HG03095 (cell line): ENCODE measurements around the gene TPSG1.
"Not testable (repeated sequence)": the region's sequence is repeated elsewhere in the genome, so short reads cannot be mapped to it uniquely, and the experiment has no call there.

Experiments
- ATAC-seq: cut with Tn5 transposase; IDR thresholded peaks from one replicate; pipeline ENCODE4 v1.9.1; 2021; ENCODE audit warnings: moderate library complexity; ENCODE audit not compliant: unreplicated experiment

TPSG1 gene

GRCh38 chr16:1257561-1258224 lies 32.6 kb upstream of the TPSG1 start:
- ATAC-seq, result no peak

DNA sequence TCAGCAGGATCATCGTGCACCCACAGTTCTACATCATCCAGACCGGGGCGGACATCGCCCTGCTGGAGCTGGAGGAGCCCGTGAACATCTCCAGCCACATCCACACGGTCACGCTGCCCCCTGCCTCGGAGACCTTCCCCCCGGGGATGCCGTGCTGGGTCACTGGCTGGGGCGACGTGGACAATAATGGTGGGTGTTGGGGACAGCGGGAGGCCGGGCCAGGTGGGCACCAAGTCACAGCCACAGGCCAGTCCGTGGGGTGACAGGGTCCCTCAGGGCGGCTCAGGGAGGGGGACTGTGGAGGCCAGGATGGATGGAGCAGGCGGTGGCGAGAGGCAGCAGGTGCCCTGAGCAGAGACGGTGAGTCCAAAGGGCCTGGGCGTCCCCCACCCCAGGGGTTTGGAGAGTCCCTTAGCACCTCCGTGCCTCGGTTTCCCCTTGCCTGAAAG lies 31.8 kb upstream of the TPSG1 start:
- no peak for ATAC-seq

DNA sequence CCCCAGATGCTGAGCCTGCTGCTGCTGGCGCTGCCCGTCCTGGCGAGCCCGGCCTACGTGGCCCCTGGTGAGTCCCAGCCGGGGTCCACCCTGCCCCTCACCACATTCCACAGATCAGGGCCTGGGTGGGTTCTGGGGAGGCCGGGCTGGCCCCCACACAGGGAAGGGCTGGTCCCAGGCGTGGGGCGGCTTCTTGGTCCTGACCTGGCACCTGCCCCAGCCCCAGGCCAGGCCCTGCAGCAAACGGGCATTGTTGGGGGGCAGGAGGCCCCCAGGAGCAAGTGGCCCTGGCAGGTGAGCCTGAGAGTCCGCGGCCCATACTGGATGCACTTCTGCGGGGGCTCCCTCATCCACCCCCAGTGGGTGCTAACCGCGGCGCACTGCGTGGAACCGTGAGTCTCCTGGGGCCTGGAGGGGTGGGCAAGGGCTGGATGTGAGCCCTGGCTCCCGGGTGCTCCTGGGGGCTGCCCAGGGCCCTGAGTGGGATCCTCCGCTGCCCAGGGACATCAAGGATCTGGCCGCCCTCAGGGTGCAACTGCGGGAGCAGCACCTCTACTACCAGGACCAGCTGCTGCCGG lies 31.3 kb upstream of the TPSG1 start:
- ATAC-seq, result not testable (repeated sequence)

DNA sequence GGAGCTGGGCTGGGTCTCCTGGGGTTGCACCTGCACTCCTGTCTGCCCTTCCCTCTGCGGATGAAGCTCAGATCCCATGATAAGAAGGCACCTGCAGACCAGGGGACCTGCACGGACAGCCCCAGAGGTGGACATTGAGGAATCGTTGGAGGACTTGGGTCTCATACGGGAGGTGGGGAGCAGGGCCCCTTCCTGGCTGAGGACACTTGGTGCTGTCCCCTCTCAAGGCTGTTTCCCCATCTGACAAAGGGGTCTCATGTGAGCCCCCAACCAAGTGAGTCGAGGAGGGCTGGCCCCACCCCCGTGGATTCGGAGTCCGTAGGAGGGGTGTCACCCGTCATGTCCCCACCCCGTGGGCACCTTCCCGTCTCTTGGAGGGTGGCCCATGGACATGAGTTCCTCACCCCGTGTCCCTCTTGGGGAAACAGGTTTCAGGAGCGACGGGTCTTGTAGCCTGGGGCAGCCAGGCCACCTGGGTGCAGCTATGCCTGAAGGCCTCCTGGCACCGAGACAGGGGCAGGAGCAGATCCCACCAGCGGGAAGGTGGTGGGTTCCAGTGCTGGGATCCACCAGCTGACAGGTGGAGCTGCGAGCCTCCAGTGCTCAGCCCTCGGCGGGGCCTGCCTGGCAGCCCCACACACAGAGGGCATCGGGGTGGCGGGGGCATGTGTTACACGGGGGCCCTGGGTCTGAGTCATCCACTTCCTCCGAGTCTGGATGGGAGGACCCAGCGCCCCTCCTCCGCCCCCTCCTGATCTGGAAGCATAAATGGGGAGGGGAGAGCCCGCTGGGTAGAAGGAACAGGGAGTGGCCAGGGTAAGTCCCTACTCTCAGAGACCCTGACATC lies 30.4 kb upstream of the TPSG1 start, which contains the start of gene TPSD1:
TSS of gene TPSD1 (plus strand) at position 794 of the 847 bp plus-strand sequence. CDS start 212 bp downstream, outside the sequence.
- not testable (repeated sequence) for ATAC-seq

DNA sequence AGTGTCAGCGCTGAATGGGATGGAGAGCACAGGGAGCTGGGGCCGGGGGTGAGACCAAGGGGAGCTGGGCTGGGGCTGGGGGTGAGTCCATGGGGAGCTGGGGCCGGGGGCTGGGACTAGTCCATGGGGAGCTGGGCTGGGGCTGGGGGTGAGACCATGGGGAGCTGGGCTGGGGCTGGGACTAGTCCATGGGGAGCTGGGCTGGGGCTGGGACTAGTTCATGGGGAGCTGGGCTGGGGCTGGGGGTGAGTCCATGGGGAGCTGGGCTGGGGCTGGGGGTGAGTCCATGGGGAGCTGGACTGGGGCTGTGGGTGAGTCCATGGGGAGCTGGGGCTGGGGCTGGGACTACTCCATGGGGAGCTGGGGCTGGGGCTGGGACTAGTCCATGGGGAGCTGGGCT lies 29.8 kb upstream of the TPSG1 start:
- not testable (repeated sequence) for ATAC-seq

DNA sequence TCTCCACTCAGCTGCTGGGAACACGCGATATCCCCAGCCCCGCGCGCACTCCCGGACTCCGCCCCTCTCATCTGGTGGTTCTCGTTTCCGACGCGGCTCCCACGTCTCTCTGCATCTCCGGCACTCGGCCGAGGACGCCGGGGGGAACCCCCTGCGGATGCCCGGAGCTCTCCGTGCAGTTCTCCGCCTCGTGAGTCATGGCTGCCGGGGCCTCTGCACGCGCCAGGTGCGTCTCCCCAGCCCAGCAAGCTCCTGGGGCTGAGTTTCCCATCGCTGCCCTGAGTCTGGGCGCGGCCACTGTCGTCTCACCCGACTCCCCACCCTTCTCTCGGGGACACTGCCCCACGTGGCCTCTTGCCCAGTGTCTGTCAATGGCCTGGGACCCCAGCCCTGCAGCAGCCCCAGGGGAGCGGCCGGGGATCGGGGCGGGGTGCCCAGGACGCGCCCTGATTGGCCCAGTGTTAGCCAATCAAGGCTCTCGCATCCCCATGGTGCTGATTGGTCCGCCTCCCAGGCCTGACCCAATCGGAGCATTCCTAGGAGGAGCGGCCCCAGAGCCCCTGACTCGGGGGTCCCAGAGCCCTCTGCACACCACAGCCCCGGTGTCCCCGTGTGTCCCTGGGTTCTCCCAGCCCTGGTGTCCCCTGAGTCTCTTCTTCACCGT lies 28.8 kb upstream of the TPSG1 start:
- ATAC-seq, result not testable (repeated sequence)

GRCh38 chr16:1249031-1249755 lies 24.1 kb upstream of the TPSG1 start:
- ATAC-seq, result not testable (repeated sequence)

DNA sequence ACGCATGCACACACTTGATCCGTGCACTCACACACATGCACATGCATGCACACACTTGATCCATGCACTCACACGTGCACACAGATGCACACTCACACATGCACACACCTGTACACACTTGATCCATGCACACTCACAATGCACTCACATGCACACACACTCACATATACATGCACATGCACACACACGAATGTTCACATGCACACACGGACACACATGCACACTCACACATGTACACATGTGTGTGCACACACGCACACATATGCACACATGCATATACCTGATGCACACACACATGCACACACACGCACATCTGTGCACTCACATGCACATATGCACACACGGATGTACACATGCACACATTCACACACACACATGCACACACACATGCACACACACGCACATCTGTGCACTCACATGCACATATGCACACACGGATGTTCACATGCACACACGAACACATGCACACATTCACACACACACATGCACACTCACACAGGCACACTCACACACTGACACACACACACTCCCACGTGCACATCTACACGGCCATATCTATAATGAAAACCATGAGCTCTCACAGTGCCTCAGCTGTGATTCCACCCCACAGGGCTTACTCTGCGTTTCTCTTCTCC lies 23.0 kb upstream of the TPSG1 start:
- ATAC-seq, result not testable (repeated sequence)

DNA sequence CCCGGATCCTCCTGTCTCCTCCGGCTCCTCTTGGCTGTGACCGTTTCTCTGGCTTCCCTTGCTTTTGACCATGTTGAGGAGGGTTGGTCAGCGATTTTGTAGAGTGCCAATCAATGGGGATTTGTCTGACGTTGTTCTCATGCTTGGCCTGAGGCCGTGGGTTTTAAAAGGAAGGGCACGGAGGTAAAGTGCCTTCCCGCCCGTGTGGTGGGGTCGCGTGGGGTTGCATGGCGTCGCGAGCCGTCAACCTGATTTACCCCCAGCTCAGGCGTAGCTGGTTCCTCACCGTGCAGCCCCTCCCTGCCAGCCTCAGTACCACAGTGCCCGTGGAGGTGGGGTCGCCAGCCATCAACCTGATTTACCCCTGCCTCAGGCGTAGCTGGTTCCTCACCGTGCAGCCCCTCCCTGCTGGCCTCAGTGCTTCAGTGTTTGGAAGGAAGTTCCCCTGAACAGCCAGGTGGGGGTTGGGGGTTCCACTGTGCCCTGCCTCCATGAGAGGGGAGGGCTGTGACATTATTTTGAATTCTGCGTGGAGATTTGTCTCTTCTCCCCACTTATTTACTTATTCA lies 20.5 kb upstream of the TPSG1 start:
- no peak for ATAC-seq

DNA sequence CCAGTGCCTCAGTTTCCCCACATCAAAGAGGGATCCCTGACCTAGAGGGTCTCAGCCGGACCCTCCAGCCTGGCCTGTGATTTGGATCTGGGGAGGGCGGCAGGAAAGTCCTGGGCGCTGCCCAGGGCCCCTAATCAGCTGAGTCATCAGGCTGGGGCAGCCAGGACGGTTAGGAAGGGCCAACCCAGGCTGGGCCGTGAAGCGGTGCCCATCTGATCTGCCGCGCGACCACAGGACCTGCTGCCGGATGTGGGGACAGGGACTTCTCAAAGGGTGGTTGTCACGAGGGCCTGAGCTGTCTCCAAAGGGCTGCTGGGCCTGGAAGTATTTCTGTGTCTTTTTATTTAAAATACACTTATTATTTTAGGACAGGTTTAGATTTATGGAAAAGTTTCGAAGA lies 19.8 kb upstream of the TPSG1 start:
- ATAC-seq, result no peak

- ATAC-seq, result not testable (repeated sequence)
Observed at GRCh38 chr16:1243907-1244850, 19.1 kb upstream of the TPSG1 start.

DNA sequence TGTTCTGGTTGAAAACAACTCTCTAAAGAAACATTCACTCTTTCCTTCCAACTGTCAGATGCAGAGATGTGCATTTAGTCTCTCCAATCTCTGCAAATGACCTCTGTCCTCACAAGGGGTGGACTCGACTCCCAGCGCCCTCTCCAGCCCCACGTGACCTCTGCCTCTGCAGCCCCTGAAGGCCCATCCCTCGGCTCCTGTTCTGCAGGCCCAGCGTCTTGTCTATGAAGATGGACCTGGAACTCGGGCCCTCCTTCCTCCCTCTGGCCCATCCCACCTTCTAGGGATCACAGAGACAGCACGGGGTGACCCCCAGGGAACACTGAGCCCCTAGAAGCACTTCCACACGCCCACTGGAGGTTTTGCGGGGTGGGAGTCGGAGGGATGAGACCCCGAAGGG lies 18.3 kb upstream of the TPSG1 start:
- ATAC-seq, result not testable (repeated sequence)

DNA sequence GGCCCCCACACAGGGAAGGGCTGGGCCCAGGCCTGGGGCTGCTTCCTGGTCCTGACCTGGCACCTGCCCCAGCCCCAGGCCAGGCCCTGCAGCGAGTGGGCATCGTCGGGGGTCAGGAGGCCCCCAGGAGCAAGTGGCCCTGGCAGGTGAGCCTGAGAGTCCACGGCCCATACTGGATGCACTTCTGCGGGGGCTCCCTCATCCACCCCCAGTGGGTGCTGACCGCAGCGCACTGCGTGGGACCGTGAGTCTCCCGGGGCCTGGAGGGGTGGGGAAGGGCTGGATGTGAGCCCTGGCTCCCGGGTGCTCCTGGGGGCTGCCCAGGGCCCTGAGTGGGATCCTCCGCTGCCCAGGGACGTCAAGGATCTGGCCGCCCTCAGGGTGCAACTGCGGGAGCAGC lies 16.0 kb upstream of the TPSG1 start:
- not testable (repeated sequence) for ATAC-seq

- ATAC-seq, result not testable (repeated sequence)
Observed at GRCh38 chr16:1240436-1240835, 15.4 kb upstream of the TPSG1 start, which contains the start of gene TPSAB1. Gene TPSAB1 (plus strand): TSS chr16:1240705. CDS start chr16:1240939, 234 bp downstream.

- ATAC-seq, result not testable (repeated sequence)
Observed at GRCh38 chr16:1239575-1239974, 14.5 kb upstream of the TPSG1 start.

DNA sequence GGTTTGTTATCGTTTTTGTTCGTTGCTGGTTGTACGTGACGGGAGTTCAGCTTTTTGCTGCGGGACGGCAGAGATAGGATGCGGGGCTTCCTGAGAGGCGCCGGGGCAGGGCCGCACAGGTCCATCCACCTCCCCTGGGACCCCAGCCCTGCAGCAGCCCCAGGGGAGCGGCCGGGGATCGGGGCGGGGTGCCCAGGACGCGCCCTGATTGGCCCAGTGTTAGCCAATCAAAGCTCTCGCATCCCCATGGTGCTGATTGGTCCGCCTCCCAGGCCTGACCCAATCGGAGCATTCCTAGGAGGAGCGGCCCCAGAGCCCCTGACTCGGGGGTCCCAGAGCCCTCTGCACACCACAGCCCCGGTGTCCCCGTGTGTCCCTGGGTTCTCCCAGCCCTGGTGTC lies 13.8 kb upstream of the TPSG1 start:
- ATAC-seq, result not testable (repeated sequence)

DNA sequence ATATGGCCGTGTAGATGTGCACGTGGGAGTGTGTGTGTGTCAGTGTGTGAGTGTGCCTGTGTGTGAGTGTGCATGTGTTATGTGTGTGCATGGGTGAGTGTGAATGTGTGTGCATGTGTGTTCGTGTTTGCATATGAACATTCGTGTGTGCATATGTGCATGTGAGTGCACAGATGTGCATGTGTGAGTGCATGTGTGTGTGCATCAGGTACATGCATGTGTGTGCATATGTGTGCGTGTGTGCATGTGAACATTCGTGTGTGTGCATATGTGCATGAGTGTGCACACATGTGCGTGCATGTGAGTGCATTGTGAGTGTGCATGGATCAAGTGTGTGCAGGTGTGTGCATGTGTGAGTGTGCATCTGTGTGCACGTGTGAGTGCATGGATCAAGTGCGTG lies 12.9 kb upstream of the TPSG1 start:
- no peak for ATAC-seq

- ATAC-seq, result not testable (repeated sequence)
Observed at GRCh38 chr16:1236659-1237058, 11.6 kb upstream of the TPSG1 start.
